Smooth muscle cell (in vitro differentiated cells): ENCODE results near the gene MYH8. TPM values are rescaled to one million over a fixed set of nuclear protein-coding genes. Genes with fewer than 3 reads are reported as not detected.

Experiments used
- DNase-seq: peaks from one replicate; lab custom pipeline; 2025; ENCODE audit not compliant: unreplicated experiment; lab: John Stamatoyannopoulos, UW
- H2AFZ ChIP-seq: fragments of 200-600 bp; sonication (generic); 2 replicates; pipeline ENCODE4 v1.6.0; 2016; ENCODE audit warnings: antibody characterized with exemption, low read depth, mild to moderate bottlenecking
- H3F3A ChIP-seq: fragments of 200-600 bp; sonication (generic); 2 replicates; pipeline ENCODE4 v1.6.0; 2017; ENCODE audit warnings: antibody characterized with exemption, low read depth
- H3K27ac ChIP-seq: fragments of 200-600 bp; sonication (generic); 2 replicates; pipeline ENCODE4 v1.5.1; 2016; ENCODE audit warnings: low read depth, mild to moderate bottlenecking
- H3K27me3 ChIP-seq: fragments of 200-600 bp; sonication (generic); 2 replicates; pipeline ENCODE4 v1.6.1; 2016; ENCODE audit warnings: low read depth, mild to moderate bottlenecking
- H3K36me3 ChIP-seq: fragments of 200-600 bp; sonication (generic); 2 replicates; pipeline ENCODE4 v1.5.1; 2016; ENCODE audit warnings: low read depth
- H3K4me1 ChIP-seq: fragments of 200-600 bp; sonication (generic); 2 replicates; pipeline ENCODE4 v1.5.1; 2016; ENCODE audit warnings: low read depth
- H3K4me2 ChIP-seq: fragments of 200-600 bp; sonication (generic); 2 replicates; pipeline ENCODE4 v1.6.0; 2016; ENCODE audit warnings: mild to moderate bottlenecking
- H3K4me3 ChIP-seq: fragments of 200-600 bp; sonication (generic); 2 replicates; pipeline ENCODE4 v1.5.1; 2016; ENCODE audit warnings: mild to moderate bottlenecking
- H3K79me2 ChIP-seq: fragments of 200-600 bp; sonication (generic); 2 replicates; pipeline ENCODE4 v1.6.0; 2016; ENCODE audit warnings: low read depth, mild to moderate bottlenecking
- H3K9ac ChIP-seq: fragments of 200-600 bp; sonication (generic); 2 replicates; pipeline ENCODE4 v1.6.0; 2016; ENCODE audit warnings: low read depth
- H3K9me3 ChIP-seq: fragments of 200-600 bp; sonication (generic); replicated peaks from 2 replicates; pipeline ENCODE4 v1.5.1; 2016; ENCODE audit warnings: low read depth
- H4K20me1 ChIP-seq: fragments of 200-600 bp; sonication (generic); 2 replicates; pipeline ENCODE4 v1.6.0; 2016; ENCODE audit warnings: low read depth
- WGBS: methylation state at CpG from one replicate; pipeline ENCODE4 v1.1.7; 2016; ENCODE audit warnings: low lambda C conversion rate; 5-methylcytosine and 5-hydroxymethylcytosine counted together
- polyA plus RNA-seq: library from polyadenylated mRNA; unstranded; fragments of >200 nt; fragmentation: Nextera tagmentation; extraction: Ambion mirVana; gene quantifications from 2 replicates; pipeline ENCODE4 v1.2.1, GENCODE V29; 2016
- total RNA-seq: library from RNA; depleted of rRNA; stranded (reverse); fragments of >200 nt; gene quantifications from 2 replicates; pipeline ENCODE4 v1.2.3, GENCODE V29; 2014
- TF ChIP-seq, protein P1 (sequence below): fragments of 200-600 bp; sonication (generic); IDR thresholded peaks from 2 replicates; pipeline ENCODE4 v1.5.1; 2017; ENCODE audit warnings: borderline replicate concordance, mild to moderate bottlenecking, antibody characterized with exemption; ENCODE audit not compliant: insufficient read depth, poor library complexity, severe bottlenecking

MYH8 gene
- total and polyA plus RNA-seq, 2 experiments from 2014 or later: not detected

DNA sequence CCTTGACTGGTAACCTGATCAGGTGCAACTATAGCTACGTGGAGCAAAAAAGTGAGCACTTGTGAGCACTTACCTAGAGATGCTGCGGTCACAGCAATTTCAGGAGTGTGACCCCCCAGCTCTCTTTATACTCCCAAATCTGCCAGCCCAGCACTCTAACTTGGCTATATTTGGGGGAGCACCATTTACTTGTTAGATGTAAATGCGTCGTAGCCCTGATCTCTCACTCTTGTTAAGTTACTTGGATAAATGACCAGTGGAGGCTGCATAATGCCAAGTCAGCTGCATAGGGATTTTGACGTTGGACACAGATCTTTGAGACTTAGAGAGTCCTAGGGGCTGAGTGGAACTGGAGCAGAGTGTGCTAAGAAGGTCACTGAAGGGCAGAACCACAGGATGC is 48.8 kb downstream of the MYH8 start, which contains the start of gene MYH13:
TSS of gene MYH13 (minus strand) at position 101 of the 400 bp plus-strand sequence. CDS start 8,476 bp downstream, outside the sequence.
- Histone ChIP-seq H3K9me3 (no peaks in the 10 kb centered on the region), H4K20me1 (no peaks in the 10 kb centered on the region), H2AFZ (no peak within 1 kb of the TSS), H3K9ac (no peak within 1 kb of the TSS), H3K4me2 (no peak within 1 kb of the TSS), H3K4me3 (no peak within 1 kb of the TSS), H3F3A (no peaks in the 10 kb centered on the region), H3K36me3 (no peaks in the 10 kb centered on the region), H3K27me3 (no peaks in the 10 kb centered on the region), H3K27ac (no peak within 1 kb of the TSS), H3K79me2 (no peaks in the 10 kb centered on the region), H3K4me1 (no peaks in the 10 kb centered on the region)
- DNase-seq: no peak
- WGBS: 91% methylated on average over 5 of the region's 5 CpGs
- TF ChIP-seq, protein P1, sequence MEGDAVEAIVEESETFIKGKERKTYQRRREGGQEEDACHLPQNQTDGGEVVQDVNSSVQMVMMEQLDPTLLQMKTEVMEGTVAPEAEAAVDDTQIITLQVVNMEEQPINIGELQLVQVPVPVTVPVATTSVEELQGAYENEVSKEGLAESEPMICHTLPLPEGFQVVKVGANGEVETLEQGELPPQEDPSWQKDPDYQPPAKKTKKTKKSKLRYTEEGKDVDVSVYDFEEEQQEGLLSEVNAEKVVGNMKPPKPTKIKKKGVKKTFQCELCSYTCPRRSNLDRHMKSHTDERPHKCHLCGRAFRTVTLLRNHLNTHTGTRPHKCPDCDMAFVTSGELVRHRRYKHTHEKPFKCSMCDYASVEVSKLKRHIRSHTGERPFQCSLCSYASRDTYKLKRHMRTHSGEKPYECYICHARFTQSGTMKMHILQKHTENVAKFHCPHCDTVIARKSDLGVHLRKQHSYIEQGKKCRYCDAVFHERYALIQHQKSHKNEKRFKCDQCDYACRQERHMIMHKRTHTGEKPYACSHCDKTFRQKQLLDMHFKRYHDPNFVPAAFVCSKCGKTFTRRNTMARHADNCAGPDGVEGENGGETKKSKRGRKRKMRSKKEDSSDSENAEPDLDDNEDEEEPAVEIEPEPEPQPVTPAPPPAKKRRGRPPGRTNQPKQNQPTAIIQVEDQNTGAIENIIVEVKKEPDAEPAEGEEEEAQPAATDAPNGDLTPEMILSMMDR: no peak

DNA sequence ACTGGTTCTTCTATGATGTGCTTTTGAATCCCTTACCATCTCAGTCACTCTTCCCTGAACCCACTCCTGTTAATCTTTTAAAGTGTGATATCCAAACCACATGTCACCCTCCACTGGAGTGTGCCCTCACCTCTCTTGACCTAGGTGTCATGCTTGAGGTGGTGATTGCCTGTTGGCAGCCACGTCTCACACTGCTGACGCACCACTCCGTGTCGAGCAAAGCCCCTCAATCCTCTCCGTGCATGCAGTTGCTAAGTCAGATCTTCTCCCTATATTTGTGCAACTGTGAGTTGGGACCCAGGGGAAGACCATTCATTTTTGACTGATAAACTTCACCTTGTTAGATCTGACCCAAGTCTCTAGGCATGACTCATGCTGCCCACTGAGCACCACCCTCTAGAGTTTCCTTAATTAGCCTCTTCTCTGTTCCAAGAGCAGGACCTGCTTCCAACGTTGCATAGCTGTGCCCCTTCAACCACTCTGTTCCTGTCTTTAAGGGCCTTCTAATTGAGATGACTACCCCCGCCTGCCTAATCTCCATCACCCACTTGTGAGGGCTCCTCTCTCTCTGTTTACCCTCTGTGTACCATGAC is 51.6 kb downstream of the MYH8 start:
- H3K4me3 ChIP-seq: no peak overlapping the region
- H3K9me3 ChIP-seq: no peaks in the 10 kb centered on the region
- no peaks in the 10 kb centered on the region for H3K79me2 ChIP-seq
- TF ChIP-seq, protein P1: no peak
- H3K4me1 ChIP-seq: no peaks in the 10 kb centered on the region
- H3K36me3 ChIP-seq: no peaks in the 10 kb centered on the region
- H3K4me2 ChIP-seq: no peak overlapping the region
- no peak overlapping the region for H3K27ac ChIP-seq
- H3K9ac ChIP-seq: no peak overlapping the region
- 91% methylated on average over 7 of the region's 7 CpGs for WGBS
- H3F3A ChIP-seq: no peaks in the 10 kb centered on the region
- DNase-seq: no peak
- no peaks in the 10 kb centered on the region for H4K20me1 ChIP-seq
- no peaks in the 10 kb centered on the region for H3K27me3 ChIP-seq
- no peak overlapping the region for H2AFZ ChIP-seq

DNA sequence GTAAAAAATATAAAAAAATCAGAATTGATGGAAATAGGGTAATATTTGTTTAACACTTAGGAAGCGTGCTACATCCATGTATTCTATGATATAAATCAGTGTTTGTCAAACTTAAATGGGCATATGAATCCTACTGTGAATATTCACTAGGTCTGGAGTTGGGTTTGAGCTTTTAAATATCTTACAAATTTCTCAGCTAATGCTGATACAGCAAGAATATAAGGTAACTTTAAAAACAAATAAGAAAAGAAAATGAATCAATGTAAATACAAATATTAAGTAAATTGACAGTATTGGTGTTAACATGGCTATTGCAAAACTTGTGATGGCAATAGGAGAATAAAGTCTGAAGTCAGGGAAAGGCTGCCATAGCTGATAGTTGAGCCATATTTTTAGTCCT is 52.5 kb downstream of the MYH8 start:
- no peaks in the 10 kb centered on the region for H3K27me3 ChIP-seq
- 94% methylated on average over 1 of the region's 1 CpG for WGBS
- no peaks in the 10 kb centered on the region for H3K4me1 ChIP-seq
- H3K9ac ChIP-seq: no peak overlapping the region
- H3F3A ChIP-seq: no peaks in the 10 kb centered on the region
- H2AFZ ChIP-seq: no peak overlapping the region
- H3K9me3 ChIP-seq: no peaks in the 10 kb centered on the region
- H4K20me1 ChIP-seq: no peaks in the 10 kb centered on the region
- no peaks in the 10 kb centered on the region for H3K79me2 ChIP-seq
- no peak for DNase-seq
- TF ChIP-seq, protein P1: no peak
- no peaks in the 10 kb centered on the region for H3K36me3 ChIP-seq
- no peak overlapping the region for H3K4me2 ChIP-seq
- H3K4me3 ChIP-seq: no peak overlapping the region
- no peak overlapping the region for H3K27ac ChIP-seq

DNA sequence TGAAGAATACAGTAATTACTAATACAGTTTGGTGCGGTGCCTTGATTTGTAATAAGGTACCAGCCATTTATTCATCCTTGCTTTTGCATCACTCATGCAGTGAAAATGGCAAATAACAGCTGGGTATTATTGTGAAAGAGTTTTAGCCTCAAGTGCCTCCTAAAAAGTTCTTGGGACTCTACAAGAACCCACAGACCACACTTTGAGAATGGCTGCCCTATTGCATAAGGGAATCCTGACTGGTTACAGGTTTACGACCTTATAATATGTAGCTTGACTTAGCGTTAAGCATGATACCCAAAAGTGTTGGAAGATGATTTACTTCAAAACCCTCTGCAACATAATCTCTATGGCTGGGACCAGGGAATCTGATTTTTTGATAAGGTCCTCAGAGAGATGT is 53.2 kb downstream of the MYH8 start:
- Histone ChIP-seq H3K27me3 (no peaks in the 10 kb centered on the region), H3K36me3 (no peaks in the 10 kb centered on the region), H3K27ac (no peak overlapping the region), H4K20me1 (no peaks in the 10 kb centered on the region), H3K4me2 (no peak overlapping the region), H3K4me3 (no peak overlapping the region), H3K9ac (no peak overlapping the region), H3K9me3 (no peaks in the 10 kb centered on the region), H3F3A (no peaks in the 10 kb centered on the region), H3K4me1 (no peaks in the 10 kb centered on the region), H2AFZ (no peak overlapping the region), H3K79me2 (no peaks in the 10 kb centered on the region)
- no peak for DNase-seq
- TF ChIP-seq, protein P1: no peak
- 86% methylated on average over 3 of the region's 3 CpGs for WGBS
